ENCODE results near the gene OPTC. TPM values are rescaled to one million over a fixed set of nuclear protein-coding genes. Genes with fewer than 3 reads are reported as not detected.

Gene OPTC
- total and polyA plus RNA-seq, 2 of the 8 experiments (the other 6 are each of a cell fraction or from before 2014, with no cell fraction given) = 1.1 to 4.0 TPM

DNA sequence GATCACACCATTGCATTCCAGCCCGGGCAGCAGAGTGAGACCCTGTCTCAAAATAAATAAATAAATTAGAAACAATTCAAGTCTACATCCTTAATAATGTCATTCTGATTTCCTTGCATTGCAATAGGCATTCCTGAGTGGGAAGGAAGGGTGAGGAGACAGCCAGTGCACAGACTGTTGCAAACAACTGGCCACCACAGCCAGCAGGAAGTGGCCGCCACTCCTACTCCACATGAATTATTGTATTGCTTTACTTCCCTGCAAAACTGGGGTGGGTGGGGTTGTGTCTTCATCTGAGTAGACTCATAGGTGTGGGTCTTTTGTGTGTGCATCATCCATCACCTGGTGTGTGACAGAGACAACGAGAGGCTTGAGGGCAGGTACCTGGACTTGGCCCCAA, 60.1 kb downstream of the OPTC start (continued):
- TF ChIP-seq MAFK (IDR thresholded peaks at IDR 0.05; ENCODE audit: low read depth, low read length) (no peak), KDM1A (IDR thresholded peaks at IDR 0.05; ENCODE audit: borderline replicate concordance, low read length) (no peak)
- TF ChIP-seq, protein P1, sequence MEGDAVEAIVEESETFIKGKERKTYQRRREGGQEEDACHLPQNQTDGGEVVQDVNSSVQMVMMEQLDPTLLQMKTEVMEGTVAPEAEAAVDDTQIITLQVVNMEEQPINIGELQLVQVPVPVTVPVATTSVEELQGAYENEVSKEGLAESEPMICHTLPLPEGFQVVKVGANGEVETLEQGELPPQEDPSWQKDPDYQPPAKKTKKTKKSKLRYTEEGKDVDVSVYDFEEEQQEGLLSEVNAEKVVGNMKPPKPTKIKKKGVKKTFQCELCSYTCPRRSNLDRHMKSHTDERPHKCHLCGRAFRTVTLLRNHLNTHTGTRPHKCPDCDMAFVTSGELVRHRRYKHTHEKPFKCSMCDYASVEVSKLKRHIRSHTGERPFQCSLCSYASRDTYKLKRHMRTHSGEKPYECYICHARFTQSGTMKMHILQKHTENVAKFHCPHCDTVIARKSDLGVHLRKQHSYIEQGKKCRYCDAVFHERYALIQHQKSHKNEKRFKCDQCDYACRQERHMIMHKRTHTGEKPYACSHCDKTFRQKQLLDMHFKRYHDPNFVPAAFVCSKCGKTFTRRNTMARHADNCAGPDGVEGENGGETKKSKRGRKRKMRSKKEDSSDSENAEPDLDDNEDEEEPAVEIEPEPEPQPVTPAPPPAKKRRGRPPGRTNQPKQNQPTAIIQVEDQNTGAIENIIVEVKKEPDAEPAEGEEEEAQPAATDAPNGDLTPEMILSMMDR (IDR thresholded peaks at IDR 0.05; ENCODE audit: control extremely low read depth in 1 of 3, insufficient read depth in 1 of 3, low read depth in 1 of 3, low read length in 3 of 3) = no peak
